GM21737 (cell line): ENCODE measurements around the gene SPAG6.

ENCODE experiments used
- ATAC-seq: cut with Tn5 transposase; IDR thresholded peaks from one replicate; pipeline ENCODE4 v1.9.1; 2021; ENCODE audit warnings: mild to moderate bottlenecking, moderate library complexity; ENCODE audit not compliant: unreplicated experiment

The SPAG6 gene

GRCh38 chr10:22427890-22428571, 82.7 kb downstream of the SPAG6 start:
- ATAC-seq: no peak

GRCh38 chr10:22429146-22429545, 83.8 kb downstream of the SPAG6 start:
- no peak for ATAC-seq

- ATAC-seq: no peak
Measured at GRCh38 chr10:22429981-22430421, 84.7 kb downstream of the SPAG6 start.

GRCh38 chr10:22433875-22434274, 88.6 kb downstream of the SPAG6 start:
- ATAC-seq: no peak

DNA sequence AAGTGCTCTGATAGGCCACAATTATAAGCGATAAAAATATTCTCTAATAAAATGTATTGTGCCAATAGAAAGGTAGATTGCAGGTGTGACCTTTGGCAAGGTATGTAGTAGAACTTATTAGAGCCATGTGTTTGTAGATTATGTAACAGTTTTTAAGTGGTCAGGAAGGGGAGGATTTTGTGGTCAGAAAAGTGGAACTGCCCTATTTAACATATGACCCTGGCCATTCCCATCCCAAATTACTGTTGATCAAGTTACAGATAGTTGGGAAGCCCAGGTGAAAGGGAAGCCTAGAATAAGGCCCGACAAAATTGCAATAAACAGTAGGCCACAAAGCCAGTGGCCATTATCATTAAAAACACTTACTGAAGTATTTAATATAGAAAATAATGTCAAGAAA, 89.2 kb downstream of the SPAG6 start:
- ATAC-seq: no peak

GRCh38 chr10:22435650-22436049, 90.4 kb downstream of the SPAG6 start:
- no peak for ATAC-seq

DNA sequence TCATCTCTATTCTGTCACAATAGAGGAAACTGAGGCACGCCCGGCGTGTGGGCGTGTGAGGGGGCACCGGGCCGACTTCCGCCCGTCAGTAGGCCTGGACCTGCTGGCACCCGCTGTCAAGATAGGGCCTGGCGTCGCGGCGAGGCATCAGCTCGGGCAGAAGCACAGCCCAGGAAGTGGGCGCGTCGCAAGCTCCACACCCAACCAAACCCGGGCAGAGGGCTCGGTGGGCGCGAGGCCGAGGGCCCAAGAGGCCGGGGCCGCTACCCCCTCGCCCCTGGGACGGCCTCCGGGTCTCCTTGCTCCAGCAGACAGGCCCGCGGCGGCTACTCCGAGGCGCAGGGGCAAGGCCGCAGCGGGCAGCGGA, 91.2 kb downstream of the SPAG6 start:
- peak; percentile 44 for ATAC-seq

DNA sequence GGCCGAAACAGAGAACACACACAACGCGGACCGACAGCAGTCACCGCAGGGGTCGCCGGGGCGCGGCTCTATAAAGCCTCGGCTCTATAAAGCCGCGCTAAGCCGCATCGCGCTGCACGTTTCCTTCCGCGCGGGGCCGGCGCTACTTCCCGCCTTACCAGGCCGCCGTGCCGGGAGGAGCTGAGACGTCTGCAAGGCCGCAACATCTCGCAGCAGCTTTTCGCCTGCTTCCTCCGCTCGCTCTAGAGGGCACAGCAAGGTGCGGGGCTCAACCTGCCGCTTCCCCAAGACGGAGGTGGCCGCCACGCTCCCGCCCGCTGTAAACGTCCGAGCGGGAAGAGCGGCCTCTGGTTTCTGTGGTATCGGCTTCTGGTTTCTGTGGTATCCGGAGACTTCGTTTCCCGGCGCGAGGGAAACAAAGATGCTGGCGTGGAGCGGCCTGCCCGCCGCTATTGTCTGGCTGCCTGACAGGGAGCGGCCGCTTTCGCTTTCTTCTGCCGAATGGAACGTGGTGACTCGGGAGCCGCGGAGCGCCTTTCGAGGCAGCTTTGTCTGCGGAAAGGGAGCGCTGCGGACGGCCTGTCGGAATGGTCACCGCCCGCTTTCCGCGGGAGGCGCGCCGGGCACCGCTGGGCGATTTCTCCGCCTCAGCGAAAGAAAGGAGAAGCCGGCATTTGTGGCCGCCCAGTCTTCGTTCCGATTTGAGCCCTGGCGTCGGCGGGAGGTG, 91.8 kb downstream of the SPAG6 start:
- peak; percentile 77 for ATAC-seq

GRCh38 chr10:22437620-22438588, 92.6 kb downstream of the SPAG6 start:
- ATAC-seq: peak; percentile 15

DNA sequence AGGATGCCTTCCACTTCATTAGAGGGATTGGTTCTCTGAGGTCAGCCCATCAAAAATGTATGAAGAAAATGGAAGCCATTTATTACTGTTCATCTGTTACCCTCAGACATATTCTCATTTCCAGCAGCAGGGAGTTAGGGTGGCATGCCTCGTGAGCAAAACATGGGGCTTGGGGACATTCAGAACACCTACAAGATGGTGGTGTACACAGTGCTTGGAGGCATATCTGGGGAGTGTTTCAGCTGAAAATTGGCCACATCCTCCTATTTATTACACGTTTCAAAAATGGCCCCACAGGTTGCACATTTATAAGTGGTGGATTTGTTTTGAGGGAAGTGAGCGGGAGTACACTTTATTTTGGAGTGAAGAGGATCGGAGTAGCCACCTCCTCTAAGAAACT, 93.4 kb downstream of the SPAG6 start:
- ATAC-seq: no peak

DNA sequence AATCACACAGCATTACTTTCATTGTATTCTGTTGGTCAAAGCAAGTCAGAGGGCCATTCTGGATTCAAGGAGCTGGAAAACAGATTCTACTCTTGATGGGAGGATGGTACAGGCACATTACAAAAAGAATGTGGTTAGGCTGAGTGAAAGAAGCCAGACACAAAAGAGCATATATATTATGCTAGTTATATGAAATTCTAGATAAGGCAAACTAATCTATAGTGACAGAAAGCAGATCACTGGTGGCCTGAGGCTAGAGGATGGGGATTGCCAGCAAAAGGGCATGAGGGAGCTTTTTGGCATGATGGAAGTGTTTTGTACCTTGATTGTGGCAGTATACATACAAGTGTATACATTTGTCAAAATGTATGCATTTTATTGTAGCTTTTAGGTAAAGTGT, 96.8 kb downstream of the SPAG6 start:
- no peak for ATAC-seq

GRCh38 chr10:22442468-22442867, 97.2 kb downstream of the SPAG6 start:
- ATAC-seq: no peak

- no peak for ATAC-seq
Measured at GRCh38 chr10:22443175-22443901, 98.0 kb downstream of the SPAG6 start.

GRCh38 chr10:22444219-22444788, 99.0 kb downstream of the SPAG6 start:
- ATAC-seq: no peak

DNA sequence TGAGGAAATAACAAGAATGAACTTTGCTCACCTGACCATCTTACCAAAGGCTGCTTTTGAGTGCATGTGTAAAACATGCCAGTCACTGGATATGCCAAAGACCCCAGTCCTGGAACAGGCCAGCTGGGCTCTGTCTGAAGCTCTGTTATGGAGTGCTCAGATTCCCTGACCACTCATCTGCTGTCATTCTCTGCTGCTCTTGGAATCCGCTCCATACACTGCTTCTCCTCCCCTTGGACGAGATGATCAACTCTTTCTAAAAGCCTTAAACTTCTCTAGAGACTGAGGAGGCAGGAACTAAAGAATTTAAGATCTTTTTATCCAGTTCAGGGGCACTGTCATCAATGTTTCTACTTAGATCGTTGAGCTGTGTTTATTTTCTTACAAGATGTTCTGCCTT, 100.2 kb downstream of the SPAG6 start:
- no peak for ATAC-seq

GRCh38 chr10:22447068-22447467, 101.8 kb downstream of the SPAG6 start:
- ATAC-seq: no peak

DNA sequence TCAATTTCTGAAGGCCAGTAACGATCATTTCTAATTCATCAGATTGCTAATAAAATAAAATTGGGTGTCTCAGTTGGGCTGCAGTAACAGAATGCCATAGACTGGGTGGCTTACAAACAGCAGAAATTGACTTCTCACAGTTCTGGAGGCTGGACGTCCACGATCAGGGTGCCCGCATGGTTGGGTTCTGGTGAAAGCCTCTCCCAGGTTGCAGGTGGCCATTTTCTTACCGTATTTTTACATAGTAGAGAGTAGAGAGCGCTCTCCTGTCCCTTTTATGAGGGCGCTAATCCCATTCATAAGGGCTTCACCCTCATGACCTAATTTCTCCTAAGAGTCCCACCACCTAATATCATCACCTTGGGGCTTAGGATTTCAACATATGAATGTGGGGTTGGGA, 106.0 kb downstream of the SPAG6 start:
- ATAC-seq: no peak

GRCh38 chr10:22453320-22453719, 108.0 kb downstream of the SPAG6 start:
- no peak for ATAC-seq

- ATAC-seq: no peak
Measured at GRCh38 chr10:22453948-22454591, 108.8 kb downstream of the SPAG6 start.

- no peak for ATAC-seq
Measured at GRCh38 chr10:22454634-22455033, 109.3 kb downstream of the SPAG6 start.
